Chondrocyte (in vitro differentiated cells): ENCODE results near the gene TMEM212. TPM values are rescaled to one million over a fixed set of nuclear protein-coding genes. Genes with fewer than 3 reads are reported as not detected.

Experiments
- DNase-seq: peaks from one replicate; pipeline ENCODE4 v3.0.0; 2021; ENCODE audit warnings: mixed read lengths, low spot score
- H3K27ac Mint-ChIP-seq: one replicate; pipeline ENCODE4 v1.8.0; 2021; ENCODE audit warnings: mild to moderate bottlenecking, moderate library complexity, mixed read lengths; ENCODE audit not compliant: unreplicated experiment
- H3K27me3 Mint-ChIP-seq: 2 replicates; pipeline ENCODE4 v1.8.0; 2021; ENCODE audit warnings: low read depth, mixed read lengths
- H3K36me3 Mint-ChIP-seq: 2 replicates; pipeline ENCODE4 v1.8.0; 2021; ENCODE audit warnings: low read depth, mixed read lengths
- H3K4me1 Mint-ChIP-seq: 2 replicates; pipeline ENCODE4 v1.8.0; 2021; ENCODE audit warnings: low read depth, mild to moderate bottlenecking, mixed read lengths
- H3K4me3 Mint-ChIP-seq: one replicate; pipeline ENCODE4 v1.8.0; 2021; ENCODE audit warnings: mild to moderate bottlenecking, moderate library complexity, mixed read lengths; ENCODE audit not compliant: unreplicated experiment
- H3K9me3 Mint-ChIP-seq: 2 replicates; pipeline ENCODE4 v1.8.0; 2021; ENCODE audit warnings: low read depth, mixed read lengths
- CTCF ChIP-seq: fragments of 200-600 bp; sonication (generic); IDR thresholded peaks from 2 replicates; pipeline ENCODE4 v1.5.0; 2021; ENCODE audit warnings: antibody characterized with exemption, mild to moderate bottlenecking, moderate library complexity
- total RNA-seq: library from RNA; stranded (reverse); gene quantifications from 3 replicates; pipeline ENCODE4 v1.2.1, GENCODE V29; 2021

The TMEM212 gene
- total RNA-seq, 1 donor from 2014 or later: not detected

GRCh38 chr3:171835613-171836012, 7.5 kb upstream of the TMEM212 start:
- Mint-ChIP-seq H3K27ac (no peak overlapping the region), H3K27me3 (no peaks in the 10 kb centered on the region), H3K9me3 (no peaks in the 10 kb centered on the region), H3K4me3 (no peak overlapping the region), H3K4me1 (peaks cover 58% of the 10 kb centered on the region), H3K36me3 (no peaks in the 10 kb centered on the region)
- no peak for TF ChIP-seq CTCF
- no peak for DNase-seq

GRCh38 chr3:171836855-171837254, 6.3 kb upstream of the TMEM212 start:
- Mint-ChIP-seq H3K27me3 (no peaks in the 10 kb centered on the region), H3K27ac (no peak overlapping the region), H3K4me3 (no peak overlapping the region), H3K4me1 (peaks cover 67% of the 10 kb centered on the region), H3K9me3 (no peaks in the 10 kb centered on the region), H3K36me3 (no peaks in the 10 kb centered on the region)
- no peak for TF ChIP-seq CTCF
- no peak for DNase-seq

GRCh38 chr3:171837698-171838097, 5.5 kb upstream of the TMEM212 start:
- Mint-ChIP-seq H3K27ac (peak overlapping the region; percentile 97), H3K4me3 (peak overlapping the region; percentile 71), H3K9me3 (no peaks in the 10 kb centered on the region), H3K27me3 (no peaks in the 10 kb centered on the region), H3K36me3 (no peaks in the 10 kb centered on the region), H3K4me1 (peaks cover 63% of the 10 kb centered on the region)
- DNase-seq: no peak
- no peak for TF ChIP-seq CTCF

GRCh38 chr3:171838218-171838720, 4.9 kb upstream of the TMEM212 start:
- H3K36me3 Mint-ChIP-seq: no peaks in the 10 kb centered on the region
- DNase-seq: no peak
- peak; percentile 55 for TF ChIP-seq CTCF
- peaks cover 63% of the 10 kb centered on the region for H3K4me1 Mint-ChIP-seq
- H3K27ac Mint-ChIP-seq: peak overlapping the region; percentile 97
- peak overlapping the region; percentile 71 for H3K4me3 Mint-ChIP-seq
- no peaks in the 10 kb centered on the region for H3K9me3 Mint-ChIP-seq
- no peaks in the 10 kb centered on the region for H3K27me3 Mint-ChIP-seq

- H3K4me1 Mint-ChIP-seq: peaks cover 57% of the 10 kb centered on the region
- H3K36me3 Mint-ChIP-seq: no peaks in the 10 kb centered on the region
- DNase-seq: no peak
- no peak overlapping the region for H3K27ac Mint-ChIP-seq
- H3K27me3 Mint-ChIP-seq: no peaks in the 10 kb centered on the region
- no peak overlapping the region for H3K4me3 Mint-ChIP-seq
- TF ChIP-seq CTCF: no peak
- no peaks in the 10 kb centered on the region for H3K9me3 Mint-ChIP-seq
Measured at GRCh38 chr3:171839270-171839669, 3.9 kb upstream of the TMEM212 start.
